HepG2 (cell line): ENCODE measurements around the gene WDR20. TPM values are rescaled to one million over a fixed set of nuclear protein-coding genes. Genes with fewer than 3 reads are reported as not detected.

Experiments used
- ATAC-seq: fragments of 200-7000 bp; cut with Tn5 transposase; 3 replicates; pipeline ENCODE4 v1.9.1; 2020; ENCODE audit warnings: mild to moderate bottlenecking, moderate library complexity
- BruUV-seq: library from RNA; stranded (reverse); fragments of 400-500 nt; replicated peaks from 2 replicates; lab custom pipeline; 2021; lab: Mats Ljungman, UMichigan
- CTCF ChIA-PET: fragments of 300-600 bp; formaldehyde crosslinking; extraction: SDS; loops from one replicate; lab custom pipeline; 2021; ENCODE audit warnings: low total read pairs, inconsistent platforms, low intra/inter-chr PET ratio; lab: Yijun Ruan, JAX
- POLR2A ChIA-PET: fragments of 350-600 bp; sonication (Branson Sonifier 250); formaldehyde crosslinking; loops from one replicate; lab custom pipeline; 2020; ENCODE audit warnings: antibody characterized with exemption, inconsistent platforms; lab: Yijun Ruan, JAX
- DNase-seq: peaks from one replicate; pipeline ENCODE4 v3.0.0-alpha.2; 2015; ENCODE audit warnings: low spot score
- FAIRE-seq: peaks from 3 replicates; lab custom pipeline; 2011; peaks lifted over from hg19 to GRCh38; lab: Jason Lieb, UNC
- H2AFZ ChIP-seq: one replicate; pipeline ENCODE4 v1.6.1; 2011; ENCODE audit warnings: low read length, inconsistent platforms
- H3K27ac ChIP-seq: fragments of 300-600 bp; 3 replicates; pipeline ENCODE4 v1.8.0; 2011; ENCODE audit warnings: mixed run types, mild to moderate bottlenecking, mixed read lengths, low read length, inconsistent platforms; ENCODE audit not compliant: insufficient read depth; ENCODE audit errors: extremely low read length
- H3K27me3 ChIP-seq, 2 experiments: fragments of 200-600 bp in 1 of 2; 2 replicates in 1 of 2; 3 replicates in 1 of 2; pipeline versions ENCODE4 v1.6.0 to v1.8.0; 2011; ENCODE audit warnings: low read length in 2 of 2, mild to moderate bottlenecking in 2 of 2, moderate library complexity in 2 of 2, inconsistent platforms in 1 of 2; ENCODE audit not compliant: insufficient read depth in 2 of 2, control insufficient read depth in 1 of 2
- H3K36me3 ChIP-seq, 2 experiments: fragments of 200-600 bp in 1 of 2; replicated peaks in 1 of 2; 2 replicates in 1 of 2; 3 replicates in 1 of 2; pipeline versions ENCODE4 v1.5.1 to v1.8.0; 2011; ENCODE audit warnings: low read length in 2 of 2, inconsistent platforms in 1 of 2; ENCODE audit not compliant: insufficient read depth in 2 of 2, control insufficient read depth in 1 of 2
- H3K4me1 ChIP-seq: 2 replicates; pipeline ENCODE4 v1.5.1; 2012; ENCODE audit warnings: low read length, inconsistent platforms; ENCODE audit not compliant: insufficient read depth
- H3K4me2 ChIP-seq: 2 replicates; pipeline ENCODE4 v1.6.0; 2011; ENCODE audit warnings: low read depth, low read length, inconsistent platforms
- H3K4me3 ChIP-seq, 3 experiments: fragments of 200-600 bp in 1 of 3; sonication (generic), shearing (Covaris generic) in 1 of 3; replicated peaks in 1 of 3; 2 replicates each; pipeline ENCODE4 v1.5.1; 2011 to 2016; ENCODE audit warnings: low read length in 3 of 3, inconsistent platforms in 2 of 3, low read depth in 2 of 3, mild to moderate bottlenecking in 2 of 3, control low read depth in 1 of 3, mixed read lengths in 1 of 3; ENCODE audit not compliant: insufficient read depth in 1 of 3
- H3K79me2 ChIP-seq: one replicate; pipeline ENCODE4 v1.6.1; 2011; ENCODE audit warnings: low read length, inconsistent platforms; ENCODE audit not compliant: insufficient read depth
- H3K9ac ChIP-seq: 2 replicates; pipeline ENCODE4 v1.6.0; 2011; ENCODE audit warnings: mild to moderate bottlenecking, low read depth, low read length, inconsistent platforms; ENCODE audit not compliant: insufficient read depth
- H3K9me3 ChIP-seq: 2 replicates; pipeline ENCODE4 v1.5.1; 2012; ENCODE audit warnings: mild to moderate bottlenecking, low read length
- H4K20me1 ChIP-seq: 2 replicates; pipeline ENCODE4 v1.6.0; 2011; ENCODE audit warnings: inconsistent platforms, mild to moderate bottlenecking, low read length, moderate library complexity; ENCODE audit not compliant: insufficient read depth
- PPARG ChIP-seq: conservative IDR thresholded peaks from 2 replicates; pipeline ENCODE4 v1.6.1; 2016; ENCODE audit warnings: missing biosample characterization, missing genetic modification reagents
- RBAK ChIP-seq: sonication (generic); formaldehyde crosslinking; IDR thresholded peaks from 2 replicates; pipeline ENCODE4 v1.5.1; 2020; ENCODE audit warnings: mild to moderate bottlenecking, missing genetic modification reagents
- WGBS: methylation state at CpG from one replicate; pipeline ENCODE4 v1.1.6; 2017; ENCODE audit warnings: low lambda C conversion rate; 5-methylcytosine and 5-hydroxymethylcytosine counted together
- in situ Hi-C: cut with HindIII; loops from 2 replicates; pipeline ENCODE4 v1.10.0; 2017; ENCODE audit warnings: low pct_unique_long_range_greater_than_20kb; ENCODE audit not compliant: extremely low pct_ligation_motif_present
- intact Hi-C: fragments of 100-400 bp; cut with micrococcal nuclease; formaldehyde crosslinking; loops from one replicate; pipeline ENCODE4 v1.10.0; 2022; ENCODE audit not compliant: unreplicated experiment
- polyA plus RNA-seq, 8 experiments: library from polyadenylated mRNA; depleted of rRNA in 3 of 8; stranded (reverse) in 7 of 8; unstranded in 1 of 8; fragments of >200 nt; fragmentation: Illumina TruSeq in 4 of 8; extraction: Trizol in 4 of 8; gene quantifications; 2 replicates each; pipeline versions ENCODE4 v1.2.1 to v1.2.3, GENCODE V29; 2011 to 2016; ENCODE audit warnings: low read depth in 4 of 8, missing spikeins in 1 of 8, mixed read lengths in 1 of 8; ENCODE audit not compliant: insufficient read depth in 1 of 8
- total RNA-seq, 5 experiments: library from RNA; depleted of rRNA; stranded (reverse); fragments of >200 nt; fragmentation: Illumina TruSeq; extraction: Trizol; gene quantifications; 2 replicates each; pipeline ENCODE4 v1.2.3, GENCODE V29; 2016; ENCODE audit warnings: low read depth in 1 of 5
- TF ChIP-seq, protein P1 (sequence below): conservative IDR thresholded peaks from 2 replicates; pipeline ENCODE4 v1.6.1; 2018; ENCODE audit warnings: missing genetic modification reagents
- TF ChIP-seq, protein P2 (sequence below): sonication (generic); formaldehyde crosslinking; IDR thresholded peaks from 2 replicates; pipeline ENCODE4 v1.5.1; 2020; ENCODE audit warnings: mild to moderate bottlenecking, missing genetic modification reagents, moderate library complexity
- TF ChIP-seq, protein P3 (sequence below): sonication (generic); formaldehyde crosslinking; IDR thresholded peaks from 2 replicates; pipeline ENCODE4 v1.8.0; 2022; ENCODE audit warnings: missing genetic modification reagents, mild to moderate bottlenecking, inconsistent platforms, borderline replicate concordance

The WDR20 gene
- total and polyA plus RNA-seq, 2 of the 13 experiments (the other 11 are each of a cell fraction or from before 2014, with no cell fraction given): 10.4 to 23.2 TPM

- no peak overlapping the region for H3K4me3 ChIP-seq
- peaks cover 86% of the 10 kb centered on the region for H3K4me1 ChIP-seq
- intact Hi-C loops (no loop called here), in situ Hi-C loops (no loop called here)
- no peak overlapping the region for H2AFZ ChIP-seq
- FAIRE-seq: peak; percentile 8
- CTCF ChIA-PET: no interaction called here
- H3K27ac ChIP-seq: peak overlapping the region; percentile 83
- H3K36me3 ChIP-seq: peaks cover 0 to 4% of the 10 kb centered on the region in 2 experiments; a peak in 1 of 5 replicates
- H4K20me1 ChIP-seq: no peaks in the 10 kb centered on the region
- no peak overlapping the region for H3K9ac ChIP-seq
- H3K4me2 ChIP-seq: no peak overlapping the region
- H3K27me3 ChIP-seq: no peaks in the 10 kb centered on the region
- DNase-seq: no peak
- BruUV-seq: no TSS peak
- POLR2A ChIA-PET: no interaction called here
- ATAC-seq: no peak
- no peaks in the 10 kb centered on the region for H3K9me3 ChIP-seq
- peaks cover 67% of the 10 kb centered on the region for H3K79me2 ChIP-seq
- over 99% methylated on average over 5 of the region's 5 CpGs for WGBS
- TF ChIP-seq PPARG (CRISPR knock-in tag) (no peak), RBAK (CRISPR knock-in tag) (no peak)
- TF ChIP-seq, protein P1, sequence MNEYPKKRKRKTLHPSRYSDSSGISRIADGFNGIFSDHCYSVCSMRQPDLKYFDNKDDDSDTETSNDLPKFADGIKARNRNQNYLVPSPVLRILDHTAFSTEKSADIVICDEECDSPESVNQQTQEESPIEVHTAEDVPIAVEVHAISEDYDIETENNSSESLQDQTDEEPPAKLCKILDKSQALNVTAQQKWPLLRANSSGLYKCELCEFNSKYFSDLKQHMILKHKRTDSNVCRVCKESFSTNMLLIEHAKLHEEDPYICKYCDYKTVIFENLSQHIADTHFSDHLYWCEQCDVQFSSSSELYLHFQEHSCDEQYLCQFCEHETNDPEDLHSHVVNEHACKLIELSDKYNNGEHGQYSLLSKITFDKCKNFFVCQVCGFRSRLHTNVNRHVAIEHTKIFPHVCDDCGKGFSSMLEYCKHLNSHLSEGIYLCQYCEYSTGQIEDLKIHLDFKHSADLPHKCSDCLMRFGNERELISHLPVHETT (CRISPR knock-in tag): no peak
- TF ChIP-seq, protein P2, sequence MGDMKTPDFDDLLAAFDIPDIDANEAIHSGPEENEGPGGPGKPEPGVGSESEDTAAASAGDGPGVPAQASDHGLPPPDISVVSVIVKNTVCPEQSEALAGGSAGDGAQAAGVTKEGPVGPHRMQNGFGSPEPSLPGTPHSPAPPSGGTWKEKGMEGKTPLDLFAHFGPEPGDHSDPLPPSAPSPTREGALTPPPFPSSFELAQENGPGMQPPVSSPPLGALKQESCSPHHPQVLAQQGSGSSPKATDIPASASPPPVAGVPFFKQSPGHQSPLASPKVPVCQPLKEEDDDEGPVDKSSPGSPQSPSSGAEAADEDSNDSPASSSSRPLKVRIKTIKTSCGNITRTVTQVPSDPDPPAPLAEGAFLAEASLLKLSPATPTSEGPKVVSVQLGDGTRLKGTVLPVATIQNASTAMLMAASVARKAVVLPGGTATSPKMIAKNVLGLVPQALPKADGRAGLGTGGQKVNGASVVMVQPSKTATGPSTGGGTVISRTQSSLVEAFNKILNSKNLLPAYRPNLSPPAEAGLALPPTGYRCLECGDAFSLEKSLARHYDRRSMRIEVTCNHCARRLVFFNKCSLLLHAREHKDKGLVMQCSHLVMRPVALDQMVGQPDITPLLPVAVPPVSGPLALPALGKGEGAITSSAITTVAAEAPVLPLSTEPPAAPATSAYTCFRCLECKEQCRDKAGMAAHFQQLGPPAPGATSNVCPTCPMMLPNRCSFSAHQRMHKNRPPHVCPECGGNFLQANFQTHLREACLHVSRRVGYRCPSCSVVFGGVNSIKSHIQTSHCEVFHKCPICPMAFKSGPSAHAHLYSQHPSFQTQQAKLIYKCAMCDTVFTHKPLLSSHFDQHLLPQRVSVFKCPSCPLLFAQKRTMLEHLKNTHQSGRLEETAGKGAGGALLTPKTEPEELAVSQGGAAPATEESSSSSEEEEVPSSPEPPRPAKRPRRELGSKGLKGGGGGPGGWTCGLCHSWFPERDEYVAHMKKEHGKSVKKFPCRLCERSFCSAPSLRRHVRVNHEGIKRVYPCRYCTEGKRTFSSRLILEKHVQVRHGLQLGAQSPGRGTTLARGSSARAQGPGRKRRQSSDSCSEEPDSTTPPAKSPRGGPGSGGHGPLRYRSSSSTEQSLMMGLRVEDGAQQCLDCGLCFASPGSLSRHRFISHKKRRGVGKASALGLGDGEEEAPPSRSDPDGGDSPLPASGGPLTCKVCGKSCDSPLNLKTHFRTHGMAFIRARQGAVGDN (CRISPR knock-in tag): 0 out of 2 replicates have a peak, but pooled peaks have one; percentile 1
- TF ChIP-seq, protein P3, sequence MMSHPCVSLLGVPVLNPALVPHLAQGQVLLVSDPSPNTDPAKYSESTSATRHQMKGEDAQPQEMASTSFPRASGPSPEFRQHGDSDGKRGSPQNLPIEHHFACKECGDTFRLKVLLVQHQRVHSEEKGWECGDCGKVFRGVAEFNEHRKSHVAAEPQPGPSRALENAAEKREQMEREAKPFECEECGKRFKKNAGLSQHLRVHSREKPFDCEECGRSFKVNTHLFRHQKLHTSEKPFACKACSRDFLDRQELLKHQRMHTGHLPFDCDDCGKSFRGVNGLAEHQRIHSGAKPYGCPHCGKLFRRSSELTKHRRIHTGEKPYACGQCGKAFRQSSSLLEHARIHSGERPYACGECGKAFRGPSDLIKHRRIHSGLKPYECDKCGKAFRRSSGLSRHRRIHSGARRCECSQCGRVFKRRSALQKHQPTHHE (CRISPR knock-in tag): 0 out of 2 replicates have a peak, but pooled peaks have one; percentile 5
Measured at GRCh38 chr14:102189874-102190273, 50.2 kb downstream of the WDR20 start.
